ENCODE data around the gene DUSP22. TPM values are rescaled to one million over a fixed set of nuclear protein-coding genes. Genes with fewer than 3 reads are reported as not detected.

Gene DUSP22
- total RNA-seq, 1 donor from 2014 or later: 22.0 TPM

DNA sequence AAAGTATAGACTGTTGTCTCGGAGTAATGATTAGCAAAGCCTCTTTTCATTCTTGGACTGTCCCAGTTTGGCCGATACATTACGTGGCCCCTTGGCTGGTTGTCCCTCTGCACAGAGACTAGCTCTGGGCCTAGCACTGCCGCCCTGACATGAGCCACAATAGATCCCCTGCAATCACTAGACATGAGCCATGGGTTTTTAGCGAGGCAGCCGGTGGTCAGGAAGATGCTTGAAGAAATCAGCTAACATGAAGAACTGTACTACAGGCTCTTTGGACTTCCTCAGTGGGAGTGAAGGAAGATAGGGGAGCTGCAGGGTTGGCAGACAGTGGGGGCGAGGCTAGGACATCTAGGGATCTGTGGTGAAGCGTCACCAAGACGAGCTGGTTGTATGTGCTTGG is 11.0 kb downstream of the DUSP22 start:
- Mint-ChIP-seq H3K27me3 (ENCODE audit: insufficient read depth) (no peaks in the 10 kb centered on the region), H3K27ac (no peak overlapping the region), H3K4me1 (ENCODE audit: low read depth) (peaks cover 6% of the 10 kb centered on the region), H3K4me3 (no peak overlapping the region), H3K36me3 (ENCODE audit: low read depth) (peaks cover 11% of the 10 kb centered on the region), H3K9me3 (no peaks in the 10 kb centered on the region)
- no peak for DNase-seq (ENCODE audit: low spot score)
- intact Hi-C loops (cut with micrococcal nuclease): no loop called here

DNA sequence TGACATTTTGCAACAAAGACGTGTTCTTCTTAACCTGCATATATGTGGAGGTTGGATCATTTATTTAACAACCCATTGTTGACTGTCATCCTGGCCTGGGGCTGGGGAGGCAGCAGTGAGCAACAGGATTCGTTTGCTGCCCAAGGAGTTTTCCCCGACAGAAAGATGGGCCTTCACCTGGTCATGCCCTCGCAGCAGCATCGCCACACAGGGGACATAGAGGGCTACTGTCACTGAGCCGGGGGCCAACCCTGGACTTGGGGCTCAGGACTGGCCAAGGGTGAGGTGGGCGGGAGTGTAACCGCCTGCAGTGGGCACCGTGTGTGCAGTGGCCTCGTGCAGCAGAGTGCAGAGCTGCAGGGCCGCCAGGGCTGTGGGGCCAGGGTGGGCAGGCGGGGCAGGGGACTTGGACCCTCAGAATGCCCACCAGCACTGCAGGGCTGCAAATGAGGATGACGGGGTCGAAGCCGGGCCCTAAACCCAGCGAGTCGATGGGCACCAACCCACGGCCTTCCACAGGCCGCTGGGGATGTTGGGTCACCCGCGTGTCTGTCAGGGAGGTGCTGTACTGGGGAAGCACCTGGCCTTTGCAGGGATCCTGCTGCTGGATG is 11.8 kb downstream of the DUSP22 start:
- H3K4me3 Mint-ChIP-seq: no peak overlapping the region
- no peaks in the 10 kb centered on the region for H3K9me3 Mint-ChIP-seq
- peaks cover 6% of the 10 kb centered on the region for H3K4me1 Mint-ChIP-seq (ENCODE audit: low read depth)
- H3K36me3 Mint-ChIP-seq (ENCODE audit: low read depth): peaks cover 12% of the 10 kb centered on the region
- H3K27me3 Mint-ChIP-seq (ENCODE audit: insufficient read depth): no peaks in the 10 kb centered on the region
- H3K27ac Mint-ChIP-seq: no peak overlapping the region
- DNase-seq (ENCODE audit: low spot score): no peak
- intact Hi-C loops (cut with micrococcal nuclease): no loop called here

DNA sequence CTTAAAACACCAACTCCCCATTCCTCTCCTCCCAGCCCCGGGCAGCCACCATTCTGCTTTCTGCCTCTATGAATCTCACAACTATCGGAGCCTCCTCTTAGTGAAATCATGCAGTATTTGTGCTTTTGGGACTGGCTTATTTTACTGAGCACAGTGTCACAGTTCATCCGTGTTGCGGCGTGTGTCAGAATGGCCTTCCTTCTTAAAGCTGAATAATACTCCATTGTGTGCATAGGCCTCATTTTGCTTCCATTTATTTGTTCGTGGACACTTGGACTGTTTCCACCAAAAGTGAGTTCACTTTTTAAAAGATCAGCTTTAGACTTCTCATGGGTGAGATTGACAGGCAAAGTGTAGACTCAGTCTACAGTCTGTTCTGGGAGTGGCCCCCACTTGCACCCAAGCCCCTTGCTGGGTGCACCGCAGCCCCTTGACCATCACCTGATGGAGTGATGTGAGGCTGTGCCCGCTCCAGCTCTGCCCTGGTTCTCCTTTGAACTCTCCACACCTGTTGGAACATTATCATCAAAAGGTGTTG is 12.6 kb downstream of the DUSP22 start:
- Mint-ChIP-seq H3K4me3 (no peak overlapping the region), H3K27ac (no peak overlapping the region), H3K4me1 (ENCODE audit: low read depth) (peaks cover 6% of the 10 kb centered on the region), H3K36me3 (ENCODE audit: low read depth) (peaks cover 12% of the 10 kb centered on the region), H3K27me3 (ENCODE audit: insufficient read depth) (no peaks in the 10 kb centered on the region), H3K9me3 (no peaks in the 10 kb centered on the region)
- DNase-seq (ENCODE audit: low spot score): no peak
- intact Hi-C loops (cut with micrococcal nuclease): no loop called here

DNA sequence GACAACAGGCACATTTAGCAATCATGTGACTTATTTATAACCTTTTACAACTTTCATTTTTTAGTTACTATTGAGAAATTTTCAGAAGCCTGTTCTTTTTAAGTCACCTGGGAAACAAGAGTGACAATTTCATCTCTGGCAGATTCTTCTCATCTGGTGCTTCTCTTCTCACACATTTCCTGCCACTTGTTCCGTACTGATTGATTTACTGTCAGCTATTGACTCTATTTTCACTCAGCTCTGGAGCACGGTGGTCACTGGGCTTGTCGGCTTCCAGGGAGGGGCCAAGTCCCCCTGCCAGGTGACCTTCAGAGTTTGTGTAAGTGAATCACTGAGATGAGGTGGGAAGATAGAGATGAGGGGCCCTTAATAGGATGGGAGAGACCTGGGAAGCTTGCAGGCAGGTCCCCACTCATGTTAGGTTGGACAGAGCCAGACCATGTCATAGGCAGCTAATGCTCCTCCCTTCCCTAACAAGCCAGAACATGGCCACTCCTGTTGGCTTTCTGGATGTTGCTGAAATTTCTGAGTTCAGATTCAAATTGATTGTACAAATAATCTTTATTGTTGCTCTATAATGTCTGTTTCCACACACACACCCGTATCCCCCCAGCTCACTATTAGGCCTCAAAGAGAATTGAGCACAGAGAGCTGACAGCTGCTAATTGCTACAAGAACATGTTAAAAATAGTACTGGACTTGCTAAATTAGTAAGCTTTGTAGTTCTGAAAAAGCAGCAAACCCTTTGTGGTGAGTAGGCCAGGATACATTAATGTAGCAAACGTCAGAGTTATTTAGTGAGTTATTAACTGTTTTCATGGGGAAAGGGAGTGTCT is 13.3 kb downstream of the DUSP22 start:
- H3K4me3 Mint-ChIP-seq: no peak overlapping the region
- H3K27ac Mint-ChIP-seq: no peak overlapping the region
- no peaks in the 10 kb centered on the region for H3K9me3 Mint-ChIP-seq
- no peaks in the 10 kb centered on the region for H3K27me3 Mint-ChIP-seq (ENCODE audit: insufficient read depth)
- peaks cover 6% of the 10 kb centered on the region for H3K4me1 Mint-ChIP-seq (ENCODE audit: low read depth)
- DNase-seq (ENCODE audit: low spot score): no peak
- H3K36me3 Mint-ChIP-seq (ENCODE audit: low read depth): peaks cover 12% of the 10 kb centered on the region
- intact Hi-C loops (cut with micrococcal nuclease): no loop called here

DNA sequence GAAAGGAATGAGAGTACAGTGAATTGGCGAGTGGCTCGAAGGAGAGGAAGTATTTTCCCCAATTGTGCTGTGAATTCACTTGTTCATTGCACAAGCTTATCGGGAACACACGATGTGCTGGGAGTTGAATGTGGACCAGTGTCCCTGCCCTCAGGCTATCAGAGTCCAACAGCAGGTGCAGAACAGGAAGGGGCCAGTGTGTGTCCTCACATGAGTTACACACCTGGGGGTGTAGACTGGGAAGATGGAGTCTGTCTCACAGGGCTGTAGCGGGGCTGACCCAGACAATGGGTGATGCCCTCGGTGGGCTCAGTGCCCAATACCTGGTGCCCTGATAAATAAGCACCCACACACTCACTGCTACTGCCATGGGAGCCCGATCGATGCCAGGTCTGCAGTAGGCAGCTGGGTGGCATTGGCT is 14.4 kb downstream of the DUSP22 start:
- Mint-ChIP-seq H3K36me3 (ENCODE audit: low read depth) (peaks cover 12% of the 10 kb centered on the region), H3K27ac (no peak overlapping the region), H3K27me3 (ENCODE audit: insufficient read depth) (no peaks in the 10 kb centered on the region), H3K9me3 (no peaks in the 10 kb centered on the region), H3K4me1 (ENCODE audit: low read depth) (peaks cover 6% of the 10 kb centered on the region), H3K4me3 (no peak overlapping the region)
- intact Hi-C loops (cut with micrococcal nuclease): no loop called here
- no peak for DNase-seq (ENCODE audit: low spot score)

DNA sequence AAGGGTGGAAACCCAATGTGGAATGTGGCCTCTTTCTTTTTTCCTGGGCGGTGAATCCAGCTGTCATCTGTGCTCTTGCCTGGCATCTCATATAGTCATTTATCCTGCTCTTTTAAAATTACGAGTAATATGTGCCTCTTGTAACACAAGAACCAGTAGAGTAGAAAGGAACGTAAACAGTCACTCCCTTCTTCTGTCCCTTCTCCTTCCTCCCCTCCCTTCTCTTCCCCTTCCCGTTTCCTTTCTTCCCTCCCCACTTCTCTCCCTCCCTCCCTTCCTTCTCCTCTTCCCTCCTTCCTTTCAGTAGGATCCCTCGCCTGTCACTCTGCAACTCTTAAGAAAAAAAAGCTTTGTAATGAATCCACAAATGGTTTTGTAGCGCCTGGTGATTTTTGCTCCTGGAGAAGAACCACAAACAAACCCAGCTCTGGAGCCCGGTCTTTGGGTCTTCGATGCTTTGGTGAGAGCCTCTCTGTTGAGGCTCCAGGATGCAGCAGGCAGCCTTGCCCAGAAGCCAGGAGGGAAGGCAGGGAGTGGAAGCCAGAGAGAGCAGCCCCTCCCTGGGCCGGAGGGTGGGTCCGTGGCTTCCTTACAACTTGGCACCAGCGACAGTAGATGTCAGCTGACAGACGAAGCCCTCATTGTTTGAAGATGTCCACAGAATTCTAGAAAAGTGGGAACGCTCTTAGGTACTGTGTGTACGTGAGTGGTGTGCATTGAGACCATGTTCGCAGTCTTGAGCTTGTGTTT is 15.0 kb downstream of the DUSP22 start:
- DNase-seq (ENCODE audit: low spot score): no peak
- peaks cover 12% of the 10 kb centered on the region for H3K36me3 Mint-ChIP-seq (ENCODE audit: low read depth)
- H3K4me3 Mint-ChIP-seq: no peak overlapping the region
- H3K4me1 Mint-ChIP-seq (ENCODE audit: low read depth): peaks cover 12% of the 10 kb centered on the region
- intact Hi-C loops (cut with micrococcal nuclease): no loop called here
- no peaks in the 10 kb centered on the region for H3K27me3 Mint-ChIP-seq (ENCODE audit: insufficient read depth)
- H3K9me3 Mint-ChIP-seq: no peaks in the 10 kb centered on the region
- no peak overlapping the region for H3K27ac Mint-ChIP-seq

DNA sequence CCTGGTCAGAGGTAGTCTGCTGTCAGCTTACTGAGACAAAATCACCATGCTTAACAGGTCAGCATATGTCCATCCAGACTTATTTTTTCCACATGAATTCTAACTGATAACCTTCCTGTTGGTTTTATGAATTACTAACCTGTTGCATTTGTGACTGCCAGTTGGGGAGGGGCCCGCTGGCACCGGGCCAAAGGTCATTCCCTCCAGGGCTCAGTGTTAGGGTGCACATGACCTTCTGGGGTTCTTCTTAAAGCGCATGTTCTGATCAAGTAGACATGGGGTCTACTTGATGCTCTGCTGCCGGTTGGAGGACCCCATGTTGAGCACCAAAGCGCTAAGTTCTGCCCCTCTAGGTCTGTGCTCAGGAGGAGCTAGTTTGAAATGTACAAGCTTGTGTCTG is 15.6 kb downstream of the DUSP22 start:
- intact Hi-C loops (cut with micrococcal nuclease): no loop called here
- Mint-ChIP-seq H3K4me1 (ENCODE audit: low read depth) (peaks cover 19% of the 10 kb centered on the region), H3K9me3 (no peaks in the 10 kb centered on the region), H3K36me3 (ENCODE audit: low read depth) (peaks cover 12% of the 10 kb centered on the region), H3K27ac (no peak overlapping the region), H3K27me3 (ENCODE audit: insufficient read depth) (no peaks in the 10 kb centered on the region), H3K4me3 (no peak overlapping the region)
- no peak for DNase-seq (ENCODE audit: low spot score)

DNA sequence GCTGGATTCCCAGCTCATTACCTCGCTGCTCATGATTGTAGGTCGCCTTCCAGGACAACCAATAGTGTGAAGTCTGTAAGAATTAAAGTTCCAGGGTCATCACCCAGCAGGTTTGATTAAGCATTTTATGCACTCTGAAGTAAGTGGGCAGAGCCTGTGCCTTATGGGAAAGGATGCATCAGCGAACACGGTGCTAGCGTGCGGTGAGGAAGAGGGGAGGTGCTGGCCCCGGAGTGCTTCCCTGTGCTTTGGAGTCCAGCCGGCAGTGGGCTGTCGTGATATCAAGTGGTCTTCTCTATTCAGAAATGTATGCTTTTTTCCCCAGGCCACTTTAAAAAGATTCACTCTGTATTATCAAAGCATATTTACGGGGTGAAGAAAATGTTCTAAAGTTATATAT is 16.0 kb downstream of the DUSP22 start:
- Mint-ChIP-seq H3K36me3 (ENCODE audit: low read depth) (peaks cover 12% of the 10 kb centered on the region), H3K27ac (no peak overlapping the region), H3K4me1 (ENCODE audit: low read depth) (peaks cover 23% of the 10 kb centered on the region), H3K4me3 (no peak overlapping the region), H3K27me3 (ENCODE audit: insufficient read depth) (no peaks in the 10 kb centered on the region), H3K9me3 (no peaks in the 10 kb centered on the region)
- DNase-seq (ENCODE audit: low spot score): no peak
- intact Hi-C loops (cut with micrococcal nuclease): no loop called here

DNA sequence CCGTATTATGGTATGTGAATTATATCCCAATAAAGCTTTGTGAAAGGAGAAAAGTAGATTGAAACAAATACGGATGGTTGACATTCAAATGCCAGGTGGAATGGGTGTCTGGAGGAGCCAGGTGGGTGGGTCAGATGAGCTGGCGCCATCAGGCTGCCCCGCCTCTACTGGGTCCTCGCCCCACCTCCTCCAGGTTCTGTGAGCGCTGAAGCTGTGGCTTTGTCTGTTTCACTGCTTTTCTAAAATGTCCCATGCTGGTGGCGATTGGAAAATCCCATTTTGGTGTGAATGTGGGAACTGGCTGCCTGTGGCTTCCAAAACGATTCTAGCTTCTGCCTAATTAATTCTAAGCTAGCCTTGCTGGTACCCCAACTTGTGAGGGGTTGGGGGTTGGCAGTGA is 16.5 kb downstream of the DUSP22 start:
- intact Hi-C loops (cut with micrococcal nuclease): no loop called here
- Mint-ChIP-seq H3K9me3 (no peaks in the 10 kb centered on the region), H3K27me3 (ENCODE audit: insufficient read depth) (no peaks in the 10 kb centered on the region), H3K27ac (no peak overlapping the region), H3K4me3 (no peak overlapping the region), H3K4me1 (ENCODE audit: low read depth) (peaks cover 24% of the 10 kb centered on the region), H3K36me3 (ENCODE audit: low read depth) (peaks cover 12% of the 10 kb centered on the region)
- no peak for DNase-seq (ENCODE audit: low spot score)

DNA sequence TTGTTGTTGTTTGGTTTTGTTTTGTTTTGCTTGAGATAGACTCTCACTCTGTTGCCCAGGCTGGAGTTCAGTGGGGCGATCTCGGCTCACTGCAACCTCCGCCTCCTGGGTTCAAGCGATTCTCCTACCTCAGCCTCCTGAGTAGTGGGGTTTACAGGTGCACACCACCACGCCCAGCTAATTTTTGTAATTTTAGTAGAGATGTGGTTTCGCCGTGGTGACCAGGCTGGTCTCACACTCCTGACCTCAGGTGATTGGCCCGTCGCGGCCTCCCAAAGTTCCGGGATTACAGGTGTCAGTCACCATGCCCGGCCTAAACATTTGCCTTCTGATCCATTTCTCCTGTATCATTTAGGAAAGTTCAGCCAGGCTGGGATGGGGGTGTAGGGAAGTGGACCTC is 17.7 kb downstream of the DUSP22 start:
- peaks cover 7% of the 10 kb centered on the region for H3K36me3 Mint-ChIP-seq (ENCODE audit: low read depth)
- intact Hi-C loops (cut with micrococcal nuclease): no loop called here
- H3K4me1 Mint-ChIP-seq (ENCODE audit: low read depth): peaks cover 18% of the 10 kb centered on the region
- H3K9me3 Mint-ChIP-seq: no peaks in the 10 kb centered on the region
- no peaks in the 10 kb centered on the region for H3K27me3 Mint-ChIP-seq (ENCODE audit: insufficient read depth)
- no peak overlapping the region for H3K4me3 Mint-ChIP-seq
- no peak overlapping the region for H3K27ac Mint-ChIP-seq
- DNase-seq (ENCODE audit: low spot score): no peak

DNA sequence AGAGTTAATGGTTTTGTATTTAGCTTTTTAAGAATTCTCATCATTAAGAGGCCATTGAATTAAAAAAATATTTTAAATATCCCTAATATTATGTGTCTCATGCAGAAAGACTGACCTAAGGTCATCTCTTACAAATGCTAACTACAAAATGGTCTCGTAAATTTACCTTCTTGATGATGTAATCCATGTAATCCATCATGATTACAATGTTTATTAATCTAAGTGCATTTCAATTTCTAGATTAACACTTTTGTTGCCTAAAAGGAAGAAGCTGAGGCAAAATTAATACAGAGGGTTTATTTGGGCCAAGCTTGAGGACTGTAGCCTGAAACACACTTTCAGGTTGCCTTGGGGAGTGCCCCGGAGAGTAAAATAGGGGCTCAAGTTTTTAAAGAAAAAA is 18.4 kb downstream of the DUSP22 start:
- peaks cover 18% of the 10 kb centered on the region for H3K4me1 Mint-ChIP-seq (ENCODE audit: low read depth)
- DNase-seq (ENCODE audit: low spot score): no peak
- H3K36me3 Mint-ChIP-seq (ENCODE audit: low read depth): peaks cover 7% of the 10 kb centered on the region
- no peaks in the 10 kb centered on the region for H3K27me3 Mint-ChIP-seq (ENCODE audit: insufficient read depth)
- intact Hi-C loops (cut with micrococcal nuclease): no loop called here
- H3K4me3 Mint-ChIP-seq: no peak overlapping the region
- H3K9me3 Mint-ChIP-seq: no peaks in the 10 kb centered on the region
- no peak overlapping the region for H3K27ac Mint-ChIP-seq

DNA sequence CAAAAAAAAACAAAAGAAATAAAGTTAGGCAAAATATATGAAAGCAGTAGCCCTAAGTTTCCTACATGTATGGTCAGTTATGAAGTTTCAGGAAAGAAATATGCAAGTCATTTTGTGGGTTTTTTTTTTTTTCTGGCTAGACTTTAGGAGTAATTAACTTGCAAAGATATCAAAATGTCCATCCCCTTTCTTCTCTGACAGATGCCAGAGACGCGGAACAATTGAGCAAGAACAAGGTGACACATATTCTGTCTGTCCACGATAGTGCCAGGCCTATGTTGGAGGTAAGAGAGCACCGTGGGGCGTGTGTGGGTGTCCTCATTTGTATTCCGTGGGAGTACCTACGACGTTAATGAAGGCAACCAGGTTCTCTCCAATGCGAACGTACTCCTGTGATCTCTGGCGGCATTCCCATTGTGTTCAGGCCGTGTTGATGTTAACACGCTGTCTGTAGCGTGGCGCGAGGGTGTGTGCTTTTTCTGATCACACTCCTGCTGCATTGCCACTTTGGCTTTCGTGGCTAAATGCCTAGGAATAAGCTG is 19.5 kb downstream of the DUSP22 start:
- Mint-ChIP-seq H3K36me3 (ENCODE audit: low read depth) (peaks cover 7% of the 10 kb centered on the region), H3K9me3 (no peaks in the 10 kb centered on the region), H3K27me3 (ENCODE audit: insufficient read depth) (no peaks in the 10 kb centered on the region), H3K4me3 (no peak overlapping the region), H3K4me1 (ENCODE audit: low read depth) (peaks cover 19% of the 10 kb centered on the region), H3K27ac (no peak overlapping the region)
- intact Hi-C loops (cut with micrococcal nuclease): no loop called here
- DNase-seq (ENCODE audit: low spot score): no peak

DNA sequence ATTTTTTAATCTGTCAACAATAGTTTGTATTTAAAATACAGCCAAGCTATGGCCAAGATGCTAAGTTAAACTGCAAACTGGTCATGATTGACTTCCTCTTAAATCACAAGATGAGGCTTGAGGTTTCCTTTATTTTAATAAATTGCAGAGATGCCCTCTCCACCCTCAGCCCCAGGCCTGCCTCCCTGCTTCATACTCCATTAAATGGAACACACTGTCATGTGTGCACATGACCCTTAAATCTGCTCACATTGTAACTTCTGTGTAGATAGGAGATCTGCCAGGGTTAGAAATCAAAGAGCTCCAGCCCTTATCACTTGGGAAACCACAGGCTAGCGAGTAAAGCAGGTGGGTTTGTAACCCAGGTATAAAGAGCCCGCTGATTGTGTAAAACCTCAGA is 20.8 kb downstream of the DUSP22 start:
- H3K4me1 Mint-ChIP-seq (ENCODE audit: low read depth): peaks cover 28% of the 10 kb centered on the region
- H3K36me3 Mint-ChIP-seq (ENCODE audit: low read depth): peaks cover 2% of the 10 kb centered on the region
- no peak overlapping the region for H3K27ac Mint-ChIP-seq
- no peaks in the 10 kb centered on the region for H3K27me3 Mint-ChIP-seq (ENCODE audit: insufficient read depth)
- intact Hi-C loops (cut with micrococcal nuclease): no loop called here
- H3K9me3 Mint-ChIP-seq: no peaks in the 10 kb centered on the region
- no peak overlapping the region for H3K4me3 Mint-ChIP-seq
- DNase-seq (ENCODE audit: low spot score): no peak
